HepG2 (cell line): Measurements from ENCODE around the gene DLX3. TPM values are rescaled to one million over a fixed set of nuclear protein-coding genes. Genes with fewer than 3 reads are reported as not detected.
A peak's percentile ranks its signal among the peaks of the same experiment; 100 is the strongest.

ENCODE experiments used
- ELF1 ChIP-seq: sonication (generic); formaldehyde crosslinking; IDR thresholded peaks from 2 replicates; pipeline ENCODE4 v1.4.0; 2020; ENCODE audit warnings: missing genetic modification reagents
- HMGXB4 ChIP-seq, 2 experiments: sonication (generic) in 1 of 2; formaldehyde crosslinking in 1 of 2; IDR thresholded peaks; 2 replicates each; pipeline versions ENCODE4 v1.4.0 to v1.6.1; 2018 to 2020; ENCODE audit warnings: missing genetic modification reagents in 2 of 2, borderline replicate concordance in 1 of 2, low read depth in 1 of 2, mild to moderate bottlenecking in 1 of 2, missing biosample characterization in 1 of 2
- MNT ChIP-seq: fragments of 450-650 bp; IDR thresholded peaks from 2 replicates; pipeline ENCODE4 v1.6.1; 2016
- POGK ChIP-seq: sonication (generic); formaldehyde crosslinking; conservative IDR thresholded peaks from 2 replicates; pipeline ENCODE4 v1.8.0; 2022; ENCODE audit warnings: mild to moderate bottlenecking, moderate library complexity, missing genetic modification reagents
- REST ChIP-seq, 2 experiments: IDR thresholded peaks; 2 replicates each; pipeline ENCODE4 v1.6.1; 2011 to 2012; ENCODE audit warnings: low read length in 2 of 2, borderline replicate concordance in 1 of 2, low read depth in 1 of 2, mild to moderate bottlenecking in 1 of 2, moderate library complexity in 1 of 2
- THAP9 ChIP-seq: sonication (generic); formaldehyde crosslinking; IDR thresholded peaks from 2 replicates; pipeline ENCODE4; 2020; ENCODE audit warnings: missing genetic modification reagents, mild to moderate bottlenecking, borderline replicate concordance
- ZGPAT ChIP-seq: IDR thresholded peaks from 2 replicates; pipeline ENCODE4 v1.6.1; 2016; ENCODE audit warnings: mild to moderate bottlenecking
- ZNF691 ChIP-seq: sonication (generic); formaldehyde crosslinking; IDR thresholded peaks from 2 replicates; pipeline ENCODE4 v1.4.0; 2020; ENCODE audit warnings: missing genetic modification reagents, low read depth, mild to moderate bottlenecking, borderline replicate concordance
- polyA plus RNA-seq, 8 experiments: library from polyadenylated mRNA; depleted of rRNA in 3 of 8; stranded (reverse) in 7 of 8; unstranded in 1 of 8; fragments of >200 nt; fragmentation: Illumina TruSeq in 4 of 8; extraction: Trizol in 4 of 8; gene quantifications; 2 replicates each; pipeline versions ENCODE4 v1.2.1 to v1.2.3, GENCODE V29; 2011 to 2016; ENCODE audit warnings: low read depth in 4 of 8, missing spikeins in 1 of 8, mixed read lengths in 1 of 8; ENCODE audit not compliant: insufficient read depth in 1 of 8
- total RNA-seq, 5 experiments: library from RNA; depleted of rRNA; stranded (reverse); fragments of >200 nt; fragmentation: Illumina TruSeq; extraction: Trizol; gene quantifications; 2 replicates each; pipeline ENCODE4 v1.2.3, GENCODE V29; 2016; ENCODE audit warnings: low read depth in 1 of 5

The DLX3 gene
- total and polyA plus RNA-seq, 2 of the 13 experiments (the other 11 are each of a cell fraction or from before 2014, with no cell fraction given), result 0.03 TPM; not detected in 1

- TF ChIP-seq ZNF691 (CRISPR knock-in tag) (no peak), HMGXB4 (CRISPR knock-in tag; IDR thresholded peaks at IDR 0.05; ENCODE audit: borderline replicate concordance in 1 of 2, low read depth in 1 of 2) (0 out of 4 replicates have a peak, but pooled peaks of 1 of the 2 experiments have one; percentile 48), REST (IDR thresholded peaks at IDR 0.05; ENCODE audit: borderline replicate concordance in 1 of 2, low read depth in 1 of 2, low read length in 2 of 2) (no peak), THAP9 (CRISPR knock-in tag) (peak; percentile 71; the same call in 1 of the 2 replicates), ELF1 (CRISPR knock-in tag) (peak; percentile 44; the same call in 1 of the 2 replicates), MNT (no peak), POGK (CRISPR knock-in tag) (peak; percentile 68; the same call in 1 of the 2 replicates), ZGPAT (peak; percentile 59)
These were observed 1.7 kb upstream of the DLX3 start (continued) for GRCh38 chr17:49996495-49997300.
